Transverse colon (tissue), 4 donors: Measurements from ENCODE around the gene HIVEP3. TPM values are rescaled to one million over a fixed set of nuclear protein-coding genes. Genes with fewer than 3 reads are reported as not detected.

Experiments
- DNase-seq: peaks from one replicate; pipeline ENCODE4 v3.0.0-alpha.2; 2019
- H3K27ac ChIP-seq, 4 donors: fragments of 200-600 bp; sonication (generic); 2 replicates each; pipeline ENCODE4 v1.5.1; 2016 to 2018; ENCODE audit warnings: inconsistent platforms in 4 of 4
- H3K27me3 ChIP-seq: fragments of 200-600 bp; sonication (generic); 2 replicates; pipeline ENCODE4 v1.5.1; 2017; ENCODE audit warnings: inconsistent platforms
- H3K36me3 ChIP-seq, 4 donors: fragments of 200-600 bp; sonication (generic); 2 replicates each; pipeline ENCODE4 v1.5.1; 2017 to 2019; ENCODE audit warnings: inconsistent platforms in 4 of 4
- H3K4me1 ChIP-seq, 4 donors: fragments of 200-600 bp; sonication (generic); 2 replicates each; pipeline ENCODE4 v1.5.1; 2017 to 2020; ENCODE audit warnings: inconsistent platforms in 4 of 4
- H3K4me3 ChIP-seq, 4 donors: fragments of 200-600 bp; sonication (generic); 1 replicate in 1 of 4; 2 replicates in 3 of 4; pipeline versions ENCODE4 v1.5.1 to v1.6.1; 2017 to 2019; ENCODE audit warnings: inconsistent platforms in 4 of 4
- H3K9me3 ChIP-seq, 2 donors: fragments of 200-600 bp; sonication (generic); 2 replicates each; pipeline ENCODE4 v1.5.1; 2017 to 2019; ENCODE audit warnings: inconsistent platforms in 2 of 2
- CTCF ChIP-seq, 5 experiments: fragments of 200-600 bp in 3 of 5; fragments of 450-650 bp in 2 of 5; sonication (generic) in 3 of 5; IDR thresholded peaks; 1 replicate in 2 of 5; 2 replicates in 3 of 5; pipeline ENCODE4 v1.5.1; 2016 to 2017; ENCODE audit warnings: antibody characterized with exemption in 5 of 5, inconsistent platforms in 3 of 5, mild to moderate bottlenecking in 2 of 5, moderate library complexity in 1 of 5
- EP300 ChIP-seq: sonication (generic); formaldehyde crosslinking; IDR thresholded peaks from one replicate; pipeline ENCODE4 v1.6.1; 2017; ENCODE audit warnings: antibody characterized with exemption, low read depth
- POLR2A ChIP-seq: fragments of 450-650 bp; IDR thresholded peaks from one replicate; pipeline ENCODE4 v1.6.1; 2016; ENCODE audit warnings: antibody characterized with exemption, mild to moderate bottlenecking, moderate library complexity
- POLR2AphosphoS5 ChIP-seq, 3 donors: sonication (generic); formaldehyde crosslinking; IDR thresholded peaks; one replicate each; pipeline ENCODE4 v1.6.1; 2016; ENCODE audit warnings: antibody characterized with exemption in 3 of 3
- WGBS, 2 donors: methylation state at CpG; one replicate each; pipeline ENCODE4 v1.1.5; 2018; ENCODE audit warnings: low coverage in 1 of 2; 5-methylcytosine and 5-hydroxymethylcytosine counted together
- in situ Hi-C, 4 donors: fragments of 200-750 bp; cut with MboI; loops; one replicate each; pipeline versions ENCODE4 v1.15.0 to v1.15.1; 2017; ENCODE audit warnings: low sequenced_read_pairs in 3 of 4, low pct_ligation_motif_present in 1 of 4, low pct_unique_long_range_greater_than_20kb in 1 of 4
- intact Hi-C: fragments of 100-400 bp; cut with DNase I; formaldehyde crosslinking; loops from one replicate; pipeline ENCODE4 v1.15.1; 2023; ENCODE audit warnings: low total_unique reads
- total RNA-seq, 4 donors: library from RNA; depleted of rRNA; stranded (reverse); fragments of >200 nt; gene quantifications; one replicate each; pipeline ENCODE4 v1.1.0, GENCODE V29; 2016

Gene HIVEP3
- total RNA-seq, 4 donors from 2014 or later = 3.7 to 15.0 (median 5.2) TPM

DNA sequence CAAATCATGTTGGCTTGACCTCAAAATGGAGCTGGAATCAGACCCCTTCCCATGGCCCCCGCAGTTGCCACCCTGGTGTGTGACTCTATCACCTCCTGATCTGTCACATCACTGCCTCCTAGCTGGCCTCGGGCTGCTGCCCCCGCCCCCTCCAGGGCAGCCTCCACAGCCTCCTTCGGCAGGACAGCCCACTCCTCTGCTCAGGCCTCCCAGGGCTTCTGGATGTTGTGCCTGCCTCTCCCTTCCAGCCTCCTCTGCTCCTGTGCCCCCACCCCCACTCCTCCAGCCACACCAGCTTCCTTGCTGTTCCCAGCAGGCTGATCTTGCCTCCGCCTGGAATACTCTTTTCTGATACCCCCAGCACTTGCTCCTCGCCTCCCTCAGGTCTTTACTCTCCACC, 299.9 kb downstream of the HIVEP3 start:
- intact Hi-C loops (no loop called here), in situ Hi-C loops (no loop called here)
- Histone ChIP-seq H3K4me3 (no peak overlapping the region), H3K4me1 (peaks cover 0 to 18% (median 0%) of the 10 kb centered on the region in 4 donors), H3K27me3 (no peaks in the 10 kb centered on the region), H3K36me3 (no peaks in the 10 kb centered on the region), H3K9me3 (no peaks in the 10 kb centered on the region), H3K27ac (no peak overlapping the region)
- TF ChIP-seq CTCF (IDR thresholded peaks at IDR 0.05) (no peak), POLR2AphosphoS5 (IDR thresholded peaks at IDR 0.05) (no peak), POLR2A (no peak), EP300 (no peak)
- WGBS, 2 donors = 95 to 100% methylated on average over 2 to 6 of the region's 6 CpGs
- DNase-seq = no peak

GRCh38 chr1:41618066-41618825, 300.5 kb downstream of the HIVEP3 start:
- DNase-seq = peak; percentile 57
- Histone ChIP-seq H3K27me3 (no peaks in the 10 kb centered on the region), H3K36me3 (no peaks in the 10 kb centered on the region), H3K4me1 (peaks cover 0 to 14% (median 0%) of the 10 kb centered on the region in 4 donors), H3K4me3 (no peak overlapping the region), H3K9me3 (no peaks in the 10 kb centered on the region), H3K27ac (no peak overlapping the region)
- no peak for TF ChIP-seq EP300
- no peak for TF ChIP-seq POLR2A
- intact Hi-C loops = no loop called here
- in situ Hi-C loops = no loop called here
- 76 to 81% methylated on average over 6 to 14 of the region's 14 CpGs for WGBS, 2 donors

DNA sequence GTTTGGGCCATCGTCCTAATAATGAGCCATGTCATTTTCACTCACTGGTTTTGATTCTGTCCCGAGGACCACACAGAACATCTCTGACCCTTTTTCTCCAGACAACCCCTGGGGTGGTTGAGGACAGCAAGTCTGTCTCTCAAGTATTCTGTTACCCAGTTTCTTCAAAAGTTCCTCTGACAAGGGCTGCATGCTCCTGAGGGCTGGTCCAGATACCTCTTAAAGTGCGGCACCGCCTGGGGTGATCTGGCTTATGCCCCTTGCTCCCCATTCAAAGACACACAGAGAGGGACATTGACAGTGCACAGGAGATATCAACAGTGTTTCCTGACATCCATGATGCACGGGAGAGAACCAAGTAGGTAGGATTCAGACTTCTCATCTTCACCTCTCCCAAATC, 301.4 kb downstream of the HIVEP3 start:
- no peak overlapping the region for H3K27ac ChIP-seq
- in situ Hi-C loops = no loop called here

GRCh38 chr1:41616563-41616962, 302.2 kb downstream of the HIVEP3 start:
- Histone ChIP-seq H3K36me3 (no peaks in the 10 kb centered on the region), H3K9me3 (no peaks in the 10 kb centered on the region), H3K4me3 (no peak overlapping the region), H3K27ac (no peak overlapping the region), H3K4me1 (peaks cover 0 to 9% (median 0%) of the 10 kb centered on the region in 4 donors), H3K27me3 (no peaks in the 10 kb centered on the region)
- no peak for DNase-seq
- in situ Hi-C loops = no loop called here
- TF ChIP-seq EP300 (no peak), CTCF (IDR thresholded peaks at IDR 0.05) (no peak), POLR2AphosphoS5 (IDR thresholded peaks at IDR 0.05) (no peak), POLR2A (no peak)
- intact Hi-C loops = no loop called here
- WGBS, 2 donors = 83 to 85% methylated on average over 2 of the region's 2 CpGs

More for the DNA sequence above, 301.4 kb downstream of the HIVEP3 start:
- DNase-seq = no peak
- H3K4me1 ChIP-seq = peaks cover 0 to 9% (median 0%) of the 10 kb centered on the region in 4 donors
- TF ChIP-seq EP300 (no peak), POLR2AphosphoS5 (IDR thresholded peaks at IDR 0.05) (no peak), POLR2A (no peak), CTCF (IDR thresholded peaks at IDR 0.05) (no peak)
- H3K27me3 ChIP-seq = no peaks in the 10 kb centered on the region
- H3K36me3 ChIP-seq = no peaks in the 10 kb centered on the region
- H3K9me3 ChIP-seq = no peaks in the 10 kb centered on the region
- H3K4me3 ChIP-seq = no peak overlapping the region
- intact Hi-C loops = no loop called here
- WGBS, 2 donors = 94% methylated on average over 5 of the region's 5 CpGs; no CpG with 5 or more reads in 1 of the 2 donors

- TF ChIP-seq POLR2AphosphoS5 (IDR thresholded peaks at IDR 0.05) = no peak
- TF ChIP-seq CTCF (IDR thresholded peaks at IDR 0.05) = no peak
- TF ChIP-seq POLR2A = no peak
- no peak for TF ChIP-seq EP300
- intact Hi-C loops (no loop called here), in situ Hi-C loops (no loop called here)
- no peaks in the 10 kb centered on the region for H3K9me3 ChIP-seq
- H3K27me3 ChIP-seq = no peaks in the 10 kb centered on the region
- 92 to 100% methylated on average over 1 to 2 of the region's 2 CpGs for WGBS, 2 donors
- H3K36me3 ChIP-seq = no peaks in the 10 kb centered on the region
- H3K4me3 ChIP-seq = no peak overlapping the region
- peaks cover 0 to 12% (median 0%) of the 10 kb centered on the region in 4 donors for H3K4me1 ChIP-seq
- no peak for DNase-seq
- no peak overlapping the region for H3K27ac ChIP-seq
These were observed 302.7 kb downstream of the HIVEP3 start for GRCh38 chr1:41615981-41616380.
